Astrocyte (in vitro differentiated cells and primary cell): ENCODE results near the gene ESAM. TPM values are rescaled to one million over a fixed set of nuclear protein-coding genes. Genes with fewer than 3 reads are reported as not detected.

Experiments
- DNase-seq: peaks from one replicate; pipeline ENCODE4 v3.0.0-alpha.2; 2010; ENCODE audit warnings: low read depth
- FAIRE-seq: peaks from 2 replicates; lab custom pipeline; 2011; peaks lifted over from hg19 to GRCh38; lab: Jason Lieb, UNC
- H2AFZ ChIP-seq: 2 replicates; pipeline ENCODE4 v1.6.0; 2012; ENCODE audit warnings: low read depth, low read length, inconsistent platforms
- H3K27ac ChIP-seq: 2 replicates; pipeline ENCODE4 v1.5.1; 2011; ENCODE audit warnings: low read depth, low read length, inconsistent platforms
- H3K27me3 ChIP-seq: 2 replicates; pipeline ENCODE4 v1.6.0; 2011; ENCODE audit warnings: low read length, inconsistent platforms; ENCODE audit not compliant: insufficient read depth
- H3K36me3 ChIP-seq: 2 replicates; pipeline ENCODE4 v1.5.1; 2011; ENCODE audit warnings: low read length, inconsistent platforms; ENCODE audit not compliant: insufficient read depth
- H3K4me1 ChIP-seq: 2 replicates; pipeline ENCODE4 v1.5.1; 2011; ENCODE audit warnings: low read length, inconsistent platforms; ENCODE audit not compliant: insufficient read depth
- H3K4me2 ChIP-seq: 2 replicates; pipeline ENCODE4 v1.6.0; 2012; ENCODE audit warnings: low read length, inconsistent platforms
- H3K4me3 ChIP-seq: 2 replicates; pipeline ENCODE4 v1.5.1; 2011; ENCODE audit warnings: low read depth, mild to moderate bottlenecking, low read length, inconsistent platforms; ENCODE audit not compliant: insufficient read depth
- H3K79me2 ChIP-seq: 2 replicates; pipeline ENCODE4 v1.6.0; 2012; ENCODE audit warnings: mild to moderate bottlenecking, low read length, inconsistent platforms; ENCODE audit not compliant: insufficient read depth
- H3K9ac ChIP-seq: 2 replicates; pipeline ENCODE4 v1.6.0; 2012; ENCODE audit warnings: mild to moderate bottlenecking, low read length, inconsistent platforms
- H3K9me3 ChIP-seq: 2 replicates; pipeline ENCODE4 v1.5.1; 2012; ENCODE audit warnings: low read depth, mild to moderate bottlenecking, low read length, inconsistent platforms; ENCODE audit not compliant: insufficient read depth
- H4K20me1 ChIP-seq: 2 replicates; pipeline ENCODE4 v1.6.0; 2012; ENCODE audit warnings: low read length, inconsistent platforms; ENCODE audit not compliant: insufficient read depth
- H3K27ac Mint-ChIP-seq: one replicate; pipeline ENCODE4 v1.8.0; 2021; ENCODE audit warnings: mild to moderate bottlenecking, mixed read lengths; ENCODE audit not compliant: unreplicated experiment
- H3K27me3 Mint-ChIP-seq: one replicate; pipeline ENCODE4 v1.8.0; 2021; ENCODE audit warnings: low read depth, mixed read lengths; ENCODE audit not compliant: unreplicated experiment
- H3K36me3 Mint-ChIP-seq: one replicate; pipeline ENCODE4 v1.8.0; 2021; ENCODE audit warnings: low read depth, mixed read lengths; ENCODE audit not compliant: unreplicated experiment
- H3K4me1 Mint-ChIP-seq: one replicate; pipeline ENCODE4 v1.8.0; 2021; ENCODE audit warnings: low read depth, mixed read lengths; ENCODE audit not compliant: unreplicated experiment
- H3K4me3 Mint-ChIP-seq: one replicate; pipeline ENCODE4 v1.8.0; 2021; ENCODE audit warnings: mild to moderate bottlenecking, moderate library complexity, mixed read lengths; ENCODE audit not compliant: unreplicated experiment
- H3K9me3 Mint-ChIP-seq: one replicate; pipeline ENCODE4 v1.8.0; 2021; ENCODE audit warnings: mild to moderate bottlenecking, mixed read lengths; ENCODE audit not compliant: unreplicated experiment
- CTCF ChIP-seq: IDR thresholded peaks from 2 replicates; pipeline ENCODE4 v1.5.1; 2011; ENCODE audit warnings: low read depth, mild to moderate bottlenecking, inconsistent platforms, low read length, moderate library complexity; ENCODE audit not compliant: insufficient read depth
- EZH2 ChIP-seq: IDR thresholded peaks from 2 replicates; pipeline ENCODE4 v1.6.1; 2012; ENCODE audit warnings: mild to moderate bottlenecking, low read length, inconsistent platforms; ENCODE audit not compliant: insufficient read depth
- total RNA-seq: library from RNA; stranded (reverse); gene quantifications from 2 replicates; pipeline ENCODE4 v1.2.1, GENCODE V29; 2021

The ESAM gene
- total RNA-seq, 1 donor from 2014 or later, result 22.0 TPM

DNA sequence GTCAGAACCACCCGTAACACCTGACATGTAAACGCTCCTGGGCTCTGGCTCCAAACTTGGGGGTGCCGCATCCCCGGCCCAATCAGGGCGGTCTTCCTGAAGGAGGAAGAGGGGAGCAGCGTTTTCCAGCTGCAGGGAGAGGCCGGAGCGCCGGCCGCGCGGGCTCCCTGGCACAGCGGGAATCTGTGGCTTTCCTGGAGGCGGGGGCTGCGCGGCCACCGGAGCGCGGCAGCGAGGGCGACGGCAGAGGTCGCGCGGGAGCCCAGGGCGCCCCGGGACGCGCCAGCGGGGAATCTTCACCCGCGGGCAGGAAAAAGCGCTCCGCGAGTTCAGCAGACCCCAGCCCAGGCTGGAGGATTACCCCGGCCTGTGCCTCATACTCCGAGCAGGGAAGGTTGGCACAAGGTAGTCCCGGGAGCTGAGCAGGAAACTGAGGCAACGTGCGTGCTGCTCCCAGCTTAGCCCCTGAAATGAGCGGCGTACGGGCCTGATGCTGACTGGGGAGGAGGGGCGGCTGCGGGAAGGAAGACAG lies 600 bp upstream of the ESAM start:
- Mint-ChIP-seq H3K4me1 (peaks cover 14% of the 10 kb centered on the region), H3K9me3 (no peaks in the 10 kb centered on the region), H3K27ac (no peak overlapping the region), H3K36me3 (peaks cover 11% of the 10 kb centered on the region), H3K4me3 (peak overlapping the region; percentile 83), H3K27me3 (peaks cover 28% of the 10 kb centered on the region)
- Histone ChIP-seq H3K9me3 (no peaks in the 10 kb centered on the region), H3K27me3 (peaks cover 23% of the 10 kb centered on the region), H3K4me1 (peaks cover 14% of the 10 kb centered on the region), H3K36me3 (peaks cover 12% of the 10 kb centered on the region), H3K27ac (no peak overlapping the region), H2AFZ (no peak overlapping the region), H3K9ac (peak overlapping the region; percentile 49), H3K4me3 (peak overlapping the region; percentile 52), H4K20me1 (peaks cover 36% of the 10 kb centered on the region), H3K79me2 (no peaks in the 10 kb centered on the region), H3K4me2 (peak overlapping the region; percentile 95)
- no peak for FAIRE-seq
- TF ChIP-seq EZH2 (peak; percentile 88), CTCF (no peak)
- no peak for DNase-seq

- Histone ChIP-seq H3K27me3 (peaks cover 30% of the 10 kb centered on the region), H3K4me2 (peak overlapping the region; percentile 95), H3K4me1 (peaks cover 14% of the 10 kb centered on the region), H3K9me3 (no peaks in the 10 kb centered on the region), H2AFZ (no peak overlapping the region), H3K9ac (no peak overlapping the region), H3K79me2 (no peaks in the 10 kb centered on the region), H3K4me3 (no peak overlapping the region), H3K36me3 (peaks cover 4% of the 10 kb centered on the region), H3K27ac (no peak overlapping the region), H4K20me1 (peaks cover 36% of the 10 kb centered on the region)
- Mint-ChIP-seq H3K27ac (peak overlapping the region; percentile 47), H3K27me3 (peaks cover 34% of the 10 kb centered on the region), H3K4me3 (peak overlapping the region; percentile 76), H3K36me3 (peaks cover 12% of the 10 kb centered on the region), H3K4me1 (peaks cover 16% of the 10 kb centered on the region), H3K9me3 (no peaks in the 10 kb centered on the region)
- DNase-seq, result no peak
- TF ChIP-seq CTCF, result no peak
- TF ChIP-seq EZH2, result no peak
- no peak for FAIRE-seq
These were observed 587 bp downstream of the ESAM start for GRCh38 chr11:124761301-124762104.

DNA sequence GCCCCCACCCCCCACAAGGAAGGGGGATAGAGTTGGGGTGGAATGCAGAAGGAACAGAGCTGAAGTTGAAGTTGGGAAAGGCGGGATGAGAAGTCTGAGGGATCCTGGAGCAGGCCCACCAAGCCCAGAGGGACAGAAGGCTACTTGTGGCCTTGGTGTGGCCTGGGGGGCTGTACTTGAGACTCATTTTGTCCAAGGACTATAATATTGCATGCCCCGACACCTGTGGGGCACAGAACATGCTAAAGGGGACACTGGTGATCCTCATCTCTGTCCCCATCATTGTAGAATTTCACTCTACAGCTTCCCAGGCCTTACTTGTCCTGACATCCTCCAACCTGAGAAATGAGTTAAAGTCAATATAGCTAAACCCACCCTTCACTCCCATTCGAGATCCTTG lies 1.3 kb downstream of the ESAM start:
- Histone ChIP-seq H3K4me3 (no peak overlapping the region), H3K9ac (no peak overlapping the region), H3K36me3 (peaks cover 4% of the 10 kb centered on the region), H3K4me2 (no peak overlapping the region), H3K27me3 (peaks cover 34% of the 10 kb centered on the region), H3K9me3 (no peaks in the 10 kb centered on the region), H3K4me1 (peaks cover 14% of the 10 kb centered on the region), H3K79me2 (no peaks in the 10 kb centered on the region), H2AFZ (no peak overlapping the region), H3K27ac (no peak overlapping the region), H4K20me1 (peaks cover 36% of the 10 kb centered on the region)
- Mint-ChIP-seq H3K36me3 (peaks cover 12% of the 10 kb centered on the region), H3K4me3 (peak overlapping the region; percentile 76), H3K27me3 (peaks cover 41% of the 10 kb centered on the region), H3K4me1 (peaks cover 16% of the 10 kb centered on the region), H3K27ac (no peak overlapping the region), H3K9me3 (no peaks in the 10 kb centered on the region)
- TF ChIP-seq CTCF (no peak), EZH2 (no peak)
- FAIRE-seq (no peak), DNase-seq (no peak)
